ENCODE data around the gene IL12RB2.

IL12RB2 gene

GRCh38 chr1:67336157-67336556, 28.5 kb downstream of the IL12RB2 start:
- Histone ChIP-seq H2AFZ (ENCODE audit: low read length) (no peak overlapping the region), H4K20me1 (ENCODE audit: insufficient read depth, low read length) (no peaks in the 10 kb centered on the region), H3K9me3 (ENCODE audit: low read length) (no peaks in the 10 kb centered on the region), H3K9me2 (ENCODE audit: low read depth, low read length) (no peaks in the 10 kb centered on the region), H3K4me2 (ENCODE audit: low read length) (no peak overlapping the region), H3K27me3 (ENCODE audit: insufficient read depth, low read length) (no peaks in the 10 kb centered on the region; the same call in 1 of the 2 replicates), H3K36me3 (ENCODE audit: insufficient read depth, low read length) (no peaks in the 10 kb centered on the region), H3K4me1 (ENCODE audit: insufficient read depth, low read length, severe bottlenecking) (no peaks in the 10 kb centered on the region), H3K79me2 (ENCODE audit: insufficient read depth, low read length) (no peaks in the 10 kb centered on the region), H3K9ac (ENCODE audit: low read length) (no peak overlapping the region), H3F3A (ENCODE audit: insufficient read depth, low read length) (no peaks in the 10 kb centered on the region), H3K4me3 (ENCODE audit: low read depth, low read length, poor library complexity, severe bottlenecking) (no peak overlapping the region), H3K27ac (ENCODE audit: low read depth, low read length, poor library complexity, severe bottlenecking) (no peak overlapping the region)
- TF ChIP-seq CTCF (IDR thresholded peaks at IDR 0.05; ENCODE audit: low read length) = no peak
- TF ChIP-seq EZH2 (IDR thresholded peaks at IDR 0.05; ENCODE audit: borderline replicate concordance, low read length) = no peak

- H3K4me2 ChIP-seq (ENCODE audit: low read length) = no peak overlapping the region
- no peak overlapping the region for H3K27ac ChIP-seq (ENCODE audit: low read depth, low read length, poor library complexity, severe bottlenecking)
- H3K4me3 ChIP-seq (ENCODE audit: low read depth, low read length, poor library complexity, severe bottlenecking) = no peak overlapping the region
- H2AFZ ChIP-seq (ENCODE audit: low read length) = no peak overlapping the region
- H3K9me3 ChIP-seq (ENCODE audit: low read length) = no peaks in the 10 kb centered on the region
- no peaks in the 10 kb centered on the region for H3F3A ChIP-seq (ENCODE audit: insufficient read depth, low read length)
- no peaks in the 10 kb centered on the region for H3K79me2 ChIP-seq (ENCODE audit: insufficient read depth, low read length)
- no peaks in the 10 kb centered on the region for H3K36me3 ChIP-seq (ENCODE audit: insufficient read depth, low read length)
- H3K4me1 ChIP-seq (ENCODE audit: insufficient read depth, low read length, severe bottlenecking) = no peaks in the 10 kb centered on the region
- H4K20me1 ChIP-seq (ENCODE audit: insufficient read depth, low read length) = no peaks in the 10 kb centered on the region
- no peak overlapping the region for H3K9ac ChIP-seq (ENCODE audit: low read length)
- H3K27me3 ChIP-seq (ENCODE audit: insufficient read depth, low read length) = no peaks in the 10 kb centered on the region; the same call in 1 of the 2 replicates
- TF ChIP-seq CTCF (IDR thresholded peaks at IDR 0.05; ENCODE audit: low read length) = no peak
- TF ChIP-seq EZH2 (IDR thresholded peaks at IDR 0.05; ENCODE audit: borderline replicate concordance, low read length) = no peak
- H3K9me2 ChIP-seq (ENCODE audit: low read depth, low read length) = no peaks in the 10 kb centered on the region
These were observed 29.1 kb downstream of the IL12RB2 start for GRCh38 chr1:67336783-67337182.

- Histone ChIP-seq H3K36me3 (ENCODE audit: insufficient read depth, low read length) (no peaks in the 10 kb centered on the region), H3K4me2 (ENCODE audit: low read length) (no peak overlapping the region), H3F3A (ENCODE audit: insufficient read depth, low read length) (no peaks in the 10 kb centered on the region), H3K9me3 (ENCODE audit: low read length) (no peaks in the 10 kb centered on the region), H3K27ac (ENCODE audit: low read depth, low read length, poor library complexity, severe bottlenecking) (no peak overlapping the region), H4K20me1 (ENCODE audit: insufficient read depth, low read length) (no peaks in the 10 kb centered on the region), H3K9me2 (ENCODE audit: low read depth, low read length) (no peaks in the 10 kb centered on the region), H3K4me1 (ENCODE audit: insufficient read depth, low read length, severe bottlenecking) (no peaks in the 10 kb centered on the region), H3K27me3 (ENCODE audit: insufficient read depth, low read length) (no peaks in the 10 kb centered on the region; the same call in 1 of the 2 replicates), H2AFZ (ENCODE audit: low read length) (no peak overlapping the region), H3K79me2 (ENCODE audit: insufficient read depth, low read length) (no peaks in the 10 kb centered on the region), H3K4me3 (ENCODE audit: low read depth, low read length, poor library complexity, severe bottlenecking) (no peak overlapping the region), H3K9ac (ENCODE audit: low read length) (no peak overlapping the region)
- TF ChIP-seq EZH2 (IDR thresholded peaks at IDR 0.05; ENCODE audit: borderline replicate concordance, low read length) (no peak), CTCF (IDR thresholded peaks at IDR 0.05; ENCODE audit: low read length) (no peak)
These were observed 31.0 kb downstream of the IL12RB2 start for GRCh38 chr1:67338642-67339041.
